Left lung (tissue), 10 donors: Measurements from ENCODE around the gene ATRX. TPM values are rescaled to one million over a fixed set of nuclear protein-coding genes. Genes with fewer than 3 reads are reported as not detected.
"Not testable (repeated sequence)": the region's sequence is repeated elsewhere in the genome, so short reads cannot be mapped to it uniquely, and the experiment has no call there.

Experiments
- ATAC-seq: fragments of 200-7000 bp; cut with Tn5 transposase; one replicate; pipeline ENCODE4 v1.9.1; 2020; ENCODE audit warnings: moderate library complexity
- DNase-seq, 4 donors: peaks; one replicate each; pipeline ENCODE4 v3.0.0-alpha.2; 2013 to 2020
- H3K27ac ChIP-seq, 2 donors: fragments of 200-600 bp; sonication (generic) in 1 of 2; one replicate each; pipeline versions ENCODE4 v1.5.0 to v1.8.0; 2020 to 2021
- H3K27me3 ChIP-seq, 2 donors: fragments of 200-600 bp; sonication (generic) in 1 of 2; one replicate each; pipeline versions ENCODE4 v1.5.0 to v1.8.0; 2020 to 2021
- H3K36me3 ChIP-seq, 2 donors: fragments of 200-600 bp; sonication (generic) in 1 of 2; one replicate each; pipeline versions ENCODE4 v1.5.0 to v1.8.0; 2020 to 2021
- H3K4me1 ChIP-seq, 2 donors: fragments of 200-600 bp; one replicate each; pipeline ENCODE4 v1.8.0; 2021
- H3K4me3 ChIP-seq, 2 donors: fragments of 200-600 bp; sonication (generic) in 1 of 2; one replicate each; pipeline versions ENCODE4 v1.5.0 to v1.8.0; 2020 to 2021; ENCODE audit warnings: mild to moderate bottlenecking in 1 of 2
- H3K9me3 ChIP-seq, 2 donors: fragments of 200-600 bp; sonication (generic) in 1 of 2; one replicate each; pipeline versions ENCODE4 v1.5.0 to v1.8.0; 2020 to 2021
- intact Hi-C, 2 donors: fragments of 100-400 bp; cut with DNase I; formaldehyde crosslinking; loops; one replicate each; pipeline versions ENCODE4 v1.11.2 to v1.14.2; 2022
- polyA plus RNA-seq, 6 donors: library from polyadenylated mRNA; unstranded; fragments of 120-200 nt; gene quantifications; one replicate each; pipeline ENCODE4 v1.2.1, GENCODE V29; 2013; ENCODE audit not compliant: insufficient read length in 6 of 6
- total RNA-seq, 2 donors: library from RNA; stranded (reverse); fragmentation: NEBNext Ultra II Directional; extraction: Animal tissue kit (Norgen Biotek cat#: 25700); gene quantifications; one replicate each; pipeline ENCODE4 v1.2.1, GENCODE V29; 2021
- TF ChIP-seq, protein P1 (sequence below), 2 donors: fragments of 200-600 bp; sonication (generic) in 1 of 2; IDR thresholded peaks; one replicate each; pipeline versions ENCODE4 v1.5.0 to v1.8.0; 2021; ENCODE audit warnings: antibody characterized with exemption in 2 of 2
- donor health status: DM: no; HTN: yes; CAD: no.
- donor health status: DM: no; HTN: no; CAD: no.

Gene ATRX
- total and polyA plus RNA-seq, 8 donors = 72.0 to 115 (median 92.9) TPM

DNA sequence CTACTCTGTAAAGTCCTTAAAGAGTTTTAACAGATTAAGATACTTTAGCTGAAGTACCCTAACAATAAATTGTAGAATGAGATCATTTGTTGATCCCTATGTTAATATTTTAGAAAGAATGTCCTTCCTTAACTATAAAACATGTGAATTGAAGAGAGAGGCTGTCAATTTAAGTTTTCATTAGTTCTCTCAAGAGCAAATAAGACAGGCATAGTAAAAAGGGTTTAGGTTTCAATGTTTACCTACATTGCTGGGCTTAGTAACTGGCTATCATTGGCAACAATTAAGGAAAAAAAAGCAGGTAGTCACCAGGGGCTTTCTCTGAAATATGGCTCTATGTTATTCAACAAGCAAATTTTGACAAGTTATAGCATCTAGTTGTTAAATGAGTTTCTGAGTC lies 91.5 kb downstream of the ATRX start:
- ATAC-seq (no peak), DNase-seq (no peak)
- intact Hi-C loops = no loop called here
- H3K4me1 ChIP-seq = no peaks in the 10 kb centered on the region
- H3K27ac ChIP-seq = no peak overlapping the region
- no peak overlapping the region for H3K4me3 ChIP-seq
- peaks cover 0 to 5% of the 10 kb centered on the region in 2 donors for H3K36me3 ChIP-seq
- no peaks in the 10 kb centered on the region for H3K9me3 ChIP-seq
- no peaks in the 10 kb centered on the region for H3K27me3 ChIP-seq
- TF ChIP-seq, protein P1, sequence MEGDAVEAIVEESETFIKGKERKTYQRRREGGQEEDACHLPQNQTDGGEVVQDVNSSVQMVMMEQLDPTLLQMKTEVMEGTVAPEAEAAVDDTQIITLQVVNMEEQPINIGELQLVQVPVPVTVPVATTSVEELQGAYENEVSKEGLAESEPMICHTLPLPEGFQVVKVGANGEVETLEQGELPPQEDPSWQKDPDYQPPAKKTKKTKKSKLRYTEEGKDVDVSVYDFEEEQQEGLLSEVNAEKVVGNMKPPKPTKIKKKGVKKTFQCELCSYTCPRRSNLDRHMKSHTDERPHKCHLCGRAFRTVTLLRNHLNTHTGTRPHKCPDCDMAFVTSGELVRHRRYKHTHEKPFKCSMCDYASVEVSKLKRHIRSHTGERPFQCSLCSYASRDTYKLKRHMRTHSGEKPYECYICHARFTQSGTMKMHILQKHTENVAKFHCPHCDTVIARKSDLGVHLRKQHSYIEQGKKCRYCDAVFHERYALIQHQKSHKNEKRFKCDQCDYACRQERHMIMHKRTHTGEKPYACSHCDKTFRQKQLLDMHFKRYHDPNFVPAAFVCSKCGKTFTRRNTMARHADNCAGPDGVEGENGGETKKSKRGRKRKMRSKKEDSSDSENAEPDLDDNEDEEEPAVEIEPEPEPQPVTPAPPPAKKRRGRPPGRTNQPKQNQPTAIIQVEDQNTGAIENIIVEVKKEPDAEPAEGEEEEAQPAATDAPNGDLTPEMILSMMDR (IDR thresholded peaks at IDR 0.05) = no peak

DNA sequence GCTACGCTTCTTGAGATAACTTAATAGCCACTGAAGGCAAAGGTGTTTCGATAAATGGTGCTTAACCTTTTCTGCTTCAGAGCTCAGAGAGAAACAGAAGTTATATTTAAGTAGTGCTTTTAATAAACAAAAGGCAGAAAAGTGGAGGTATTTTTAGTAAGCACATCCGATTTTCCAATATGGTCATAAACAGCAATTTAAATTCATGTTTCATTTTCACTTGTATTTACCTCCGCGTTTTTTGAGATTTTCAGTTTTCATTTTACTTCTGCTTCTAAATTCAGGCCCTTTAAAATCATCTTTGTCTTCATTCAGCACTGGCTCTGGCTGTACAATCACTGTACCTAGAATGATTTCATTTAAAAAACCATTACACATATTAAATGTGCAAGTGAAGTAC lies 92.4 kb downstream of the ATRX start:
- H3K9me3 ChIP-seq = no peaks in the 10 kb centered on the region
- intact Hi-C loops = no loop called here
- H3K36me3 ChIP-seq = peaks cover 0 to 5% of the 10 kb centered on the region in 2 donors
- TF ChIP-seq, protein P1 (IDR thresholded peaks at IDR 0.05) = no peak
- no peaks in the 10 kb centered on the region for H3K27me3 ChIP-seq
- no peaks in the 10 kb centered on the region for H3K4me1 ChIP-seq
- H3K4me3 ChIP-seq = no peak overlapping the region
- no peak overlapping the region for H3K27ac ChIP-seq
- ATAC-seq (no peak), DNase-seq (no peak)

DNA sequence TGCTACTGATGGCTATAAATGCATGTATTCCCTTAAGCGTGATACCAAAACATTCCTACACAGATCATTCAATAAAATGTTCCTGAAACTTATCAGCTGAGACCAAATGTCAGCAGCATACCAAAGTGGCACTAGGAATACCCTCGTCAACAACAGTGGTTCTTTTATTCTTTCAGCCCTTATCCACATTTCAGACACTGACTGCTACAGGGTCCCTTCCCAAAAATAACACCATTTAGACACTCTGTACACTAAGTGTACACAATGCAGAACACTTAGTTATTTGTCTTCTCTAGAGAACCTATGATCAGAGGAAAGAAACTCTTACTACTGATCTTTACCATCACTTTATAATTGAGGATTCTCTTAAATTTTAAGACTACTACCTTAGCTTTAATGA lies 94.1 kb downstream of the ATRX start:
- H3K9me3 ChIP-seq = no peaks in the 10 kb centered on the region
- H3K27ac ChIP-seq = no peak overlapping the region
- H3K4me3 ChIP-seq = no peak overlapping the region
- no peaks in the 10 kb centered on the region for H3K27me3 ChIP-seq
- DNase-seq (no peak), ATAC-seq (no peak)
- no peaks in the 10 kb centered on the region for H3K4me1 ChIP-seq
- TF ChIP-seq, protein P1 (IDR thresholded peaks at IDR 0.05) = no peak
- H3K36me3 ChIP-seq = no peaks in the 10 kb centered on the region
- intact Hi-C loops = no loop called here

DNA sequence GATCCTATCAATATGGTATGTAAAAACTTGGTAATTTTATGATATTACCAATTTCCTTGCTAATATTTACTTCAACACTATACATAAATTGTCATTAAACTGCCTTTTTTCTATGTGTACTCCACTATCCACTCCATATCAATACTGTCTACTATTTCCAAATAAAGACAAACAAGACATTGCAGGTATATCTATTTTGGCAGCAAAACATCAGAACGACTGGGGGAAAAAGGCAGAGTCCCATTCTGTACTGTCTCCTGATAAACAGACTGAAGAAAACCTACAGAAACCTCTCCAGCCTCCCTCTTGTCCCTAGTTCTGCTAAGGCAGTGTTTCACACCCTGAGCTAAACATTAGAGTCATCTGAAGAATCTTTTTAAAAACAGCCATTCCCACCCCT lies 96.6 kb downstream of the ATRX start:
- H3K36me3 ChIP-seq = peaks cover 0 to 5% of the 10 kb centered on the region in 2 donors
- DNase-seq (no peak), ATAC-seq (no peak)
- TF ChIP-seq, protein P1 (IDR thresholded peaks at IDR 0.05) = no peak
- no peaks in the 10 kb centered on the region for H3K27me3 ChIP-seq
- no peaks in the 10 kb centered on the region for H3K9me3 ChIP-seq
- no peak overlapping the region for H3K4me3 ChIP-seq
- H3K4me1 ChIP-seq = no peaks in the 10 kb centered on the region
- H3K27ac ChIP-seq = no peak overlapping the region
- intact Hi-C loops = no loop called here

DNA sequence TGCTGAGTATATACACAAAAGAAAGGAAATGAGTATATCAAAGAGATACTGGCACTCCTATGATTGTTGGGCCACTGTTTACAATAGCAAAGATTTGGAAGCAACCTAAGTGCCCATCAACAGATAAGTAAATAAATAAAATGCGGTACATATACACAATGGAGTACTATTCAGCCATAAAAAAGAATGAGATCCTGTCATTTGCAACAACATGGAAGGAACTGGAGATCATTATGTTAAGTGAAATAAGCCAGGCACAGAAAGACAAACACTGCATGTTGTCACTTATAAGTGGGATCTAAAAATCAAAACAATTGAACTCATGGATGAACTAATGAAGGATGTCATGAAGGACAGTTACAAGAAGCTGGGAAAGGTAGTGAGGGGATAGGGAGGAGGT lies 100.3 kb downstream of the ATRX start:
- DNase-seq, ATAC-seq, H3K4me3 ChIP-seq, H3K27ac ChIP-seq, H3K27me3 ChIP-seq, H3K4me1 ChIP-seq, intact Hi-C loops, H3K9me3 ChIP-seq: not testable (repeated sequence)
- peaks cover 0 to 22% of the 10 kb centered on the region in 2 donors for H3K36me3 ChIP-seq

DNA sequence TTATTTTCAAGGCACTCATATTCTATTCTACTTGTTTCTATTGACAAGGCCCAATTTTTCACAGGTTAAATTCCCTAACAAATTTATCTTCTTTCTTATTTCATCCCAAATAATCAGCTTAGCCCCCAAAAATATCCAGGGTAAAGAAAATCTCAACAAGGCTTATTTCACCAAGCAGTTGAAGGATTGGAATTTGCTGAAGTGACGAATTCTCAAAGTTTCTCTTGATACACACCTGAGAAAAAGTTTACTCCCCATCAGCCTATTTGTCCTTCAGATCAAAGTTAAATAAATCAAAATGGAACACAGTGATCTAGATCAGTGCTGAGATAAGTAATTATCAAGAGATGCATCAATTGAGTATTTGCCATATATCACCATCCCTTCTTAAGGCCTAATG lies 106.9 kb downstream of the ATRX start:
- Histone ChIP-seq H3K27ac (no peak overlapping the region), H3K4me3 (no peak overlapping the region), H3K9me3 (no peaks in the 10 kb centered on the region), H3K27me3 (no peaks in the 10 kb centered on the region), H3K4me1 (no peaks in the 10 kb centered on the region), H3K36me3 (peaks cover 0 to 14% of the 10 kb centered on the region in 2 donors)
- TF ChIP-seq, protein P1 (IDR thresholded peaks at IDR 0.05) = no peak
- intact Hi-C loops = no loop called here
- DNase-seq (no peak), ATAC-seq (no peak)
